BLaER1 treated with 17β-estradiol and CSF1 and Interleukin-3, amounts not matched to agents 10 nM and 100 nM (cell line): Measurements from ENCODE around the gene XPO4.

Source experiments
- H3K27ac ChIP-seq, 11 experiments: shearing (Covaris generic); formaldehyde crosslinking; 2 replicates each; pipeline ENCODE4 v1.8.1; 2022
- H3K27me3 ChIP-seq, 11 experiments: shearing (Covaris generic); formaldehyde crosslinking; 2 replicates each; pipeline ENCODE4 v1.8.1; 2022
- H3K36me3 ChIP-seq, 11 experiments: shearing (Covaris generic); formaldehyde crosslinking; 2 replicates each; pipeline ENCODE4 v1.8.1; 2022
- H3K4me1 ChIP-seq, 10 experiments: shearing (Covaris generic); formaldehyde crosslinking; 2 replicates each; pipeline ENCODE4 v1.8.1; 2022
- H3K4me2 ChIP-seq, 11 experiments: shearing (Covaris generic); formaldehyde crosslinking; 2 replicates each; pipeline ENCODE4 v1.8.1; 2022
- H3K4me3 ChIP-seq, 10 experiments: shearing (Covaris generic); formaldehyde crosslinking; 2 replicates each; pipeline ENCODE4 v1.8.1; 2022
- H3K9ac ChIP-seq, 11 experiments: shearing (Covaris generic); formaldehyde crosslinking; 2 replicates each; pipeline ENCODE4 v1.8.1; 2022
- H3K9me3 ChIP-seq, 11 experiments: shearing (Covaris generic); formaldehyde crosslinking; replicated peaks in 1 of 11; 2 replicates each; pipeline ENCODE4 v1.8.1; 2022
- H4K20me1 ChIP-seq, 11 experiments: shearing (Covaris generic); formaldehyde crosslinking; 2 replicates each; pipeline ENCODE4 v1.8.1; 2022
- Cebpa-rat ChIP-seq, 11 experiments: shearing (Covaris generic); IDR thresholded peaks; 2 replicates each; pipeline ENCODE4 v1.8.1; 2022

XPO4 gene

GRCh38 chr13:20775961-20776360 is 126.6 kb downstream of the XPO4 start:
- no peak for TF ChIP-seq Cebpa-rat (IDR thresholded peaks at IDR 0.05)
- H3K4me2 ChIP-seq = no peak overlapping the region
- H3K9ac ChIP-seq = no peak overlapping the region
- H3K36me3 ChIP-seq = peaks cover 3 to 48% (median 28%) of the 10 kb centered on the region in 11 experiments; a peak in 20 of 22 replicates
- H3K27ac ChIP-seq = no peak overlapping the region
- peaks cover 1 to 16% (median 9%) of the 10 kb centered on the region in 11 experiments; a peak in 19 of 22 replicates for H3K9me3 ChIP-seq
- H3K4me3 ChIP-seq = no peak overlapping the region
- no peaks in the 10 kb centered on the region for H3K27me3 ChIP-seq
- H3K4me1 ChIP-seq = peaks cover 8 to 14% (median 10%) of the 10 kb centered on the region in 10 experiments; a peak in 19 of 20 replicates
- H4K20me1 ChIP-seq = no peaks in the 10 kb centered on the region

GRCh38 chr13:20774746-20775145 is 127.8 kb downstream of the XPO4 start:
- H3K27ac ChIP-seq = peak overlapping the region in 2 of 11 experiments; percentile 92; a peak in 1 of 22 replicates
- no peaks in the 10 kb centered on the region for H3K27me3 ChIP-seq
- H3K4me1 ChIP-seq = peaks cover 8 to 14% (median 10%) of the 10 kb centered on the region in 10 experiments; a peak in 19 of 20 replicates
- H4K20me1 ChIP-seq = no peaks in the 10 kb centered on the region
- peaks cover 13 to 50% (median 36%) of the 10 kb centered on the region in 11 experiments; a peak in 21 of 22 replicates for H3K36me3 ChIP-seq
- no peak overlapping the region for H3K4me3 ChIP-seq
- TF ChIP-seq Cebpa-rat (IDR thresholded peaks at IDR 0.05) = no peak
- H3K9ac ChIP-seq = no peak overlapping the region
- H3K4me2 ChIP-seq = no peak overlapping the region
- H3K9me3 ChIP-seq = peaks cover 13 to 28% (median 21%) of the 10 kb centered on the region in 11 experiments; a peak in 21 of 22 replicates

GRCh38 chr13:20773194-20774080 is 129.1 kb downstream of the XPO4 start, which contains the start of gene EEF1AKMT1:
TSS of gene EEF1AKMT1 (minus strand) at chr13:20773961. CDS start at chr13:20757598, 16,363 bp downstream.
- H4K20me1 ChIP-seq = no peaks in the 10 kb centered on the region
- H3K36me3 ChIP-seq = peaks cover 25 to 52% (median 43%) of the 10 kb centered on the region in 11 experiments
- H3K4me1 ChIP-seq = peaks cover 8 to 20% (median 10%) of the 10 kb centered on the region in 10 experiments; a peak in 19 of 20 replicates
- peak within 1 kb of the TSS; percentile 74 to 95 (median 86) for H3K4me2 ChIP-seq
- H3K4me3 ChIP-seq = peak within 1 kb of the TSS; percentile 61 to 81 (median 68)
- H3K9me3 ChIP-seq = peaks cover 26 to 39% (median 34%) of the 10 kb centered on the region in 11 experiments
- peak within 1 kb of the TSS; percentile 87 to 99 (median 96) for H3K27ac ChIP-seq
- TF ChIP-seq Cebpa-rat (IDR thresholded peaks at IDR 0.05) = peak; percentile 68 to 95 (median 89); a peak in 21 of 22 replicates
- H3K27me3 ChIP-seq = no peaks in the 10 kb centered on the region
- H3K9ac ChIP-seq = peak within 1 kb of the TSS; percentile 87 to 97 (median 93)

GRCh38 chr13:20772401-20773131 is 130.0 kb downstream of the XPO4 start:
- Histone ChIP-seq H3K4me2 (peak overlapping the region; percentile 74 to 95 (median 86)), H3K9ac (peak overlapping the region; percentile 87 to 97 (median 93)), H3K27ac (peak overlapping the region; percentile 87 to 99 (median 96); a peak in 21 of 22 replicates), H3K4me3 (peak overlapping the region; percentile 61 to 81 (median 68)), H3K36me3 (peaks cover 29 to 58% (median 46%) of the 10 kb centered on the region in 11 experiments), H4K20me1 (no peaks in the 10 kb centered on the region), H3K4me1 (peaks cover 8 to 20% (median 10%) of the 10 kb centered on the region in 10 experiments; a peak in 19 of 20 replicates), H3K9me3 (peaks cover 35 to 48% (median 43%) of the 10 kb centered on the region in 11 experiments), H3K27me3 (no peaks in the 10 kb centered on the region)
- no peak for TF ChIP-seq Cebpa-rat (IDR thresholded peaks at IDR 0.05)

GRCh38 chr13:20769834-20770233 is 132.7 kb downstream of the XPO4 start:
- Histone ChIP-seq H3K36me3 (peaks cover 29 to 57% (median 45%) of the 10 kb centered on the region in 11 experiments), H3K4me1 (peaks cover 8 to 20% (median 10%) of the 10 kb centered on the region in 10 experiments; a peak in 19 of 20 replicates), H3K9me3 (peaks cover 43 to 62% (median 56%) of the 10 kb centered on the region in 11 experiments), H3K4me2 (no peak overlapping the region; a peak in 1 of 22 replicates), H3K4me3 (no peak overlapping the region), H3K27ac (no peak overlapping the region), H3K27me3 (no peaks in the 10 kb centered on the region), H3K9ac (no peak overlapping the region), H4K20me1 (no peaks in the 10 kb centered on the region)
- TF ChIP-seq Cebpa-rat (IDR thresholded peaks at IDR 0.05) = no peak

- peak overlapping the region in 3 of 11 experiments; percentile 18 to 28 (median 21); a peak in 3 of 22 replicates for H3K4me2 ChIP-seq
- peaks cover 43 to 62% (median 56%) of the 10 kb centered on the region in 11 experiments for H3K9me3 ChIP-seq
- no peaks in the 10 kb centered on the region for H3K27me3 ChIP-seq
- H4K20me1 ChIP-seq = no peaks in the 10 kb centered on the region
- H3K4me3 ChIP-seq = no peak overlapping the region
- peaks cover 29 to 57% (median 45%) of the 10 kb centered on the region in 11 experiments for H3K36me3 ChIP-seq
- peaks cover 8 to 20% (median 10%) of the 10 kb centered on the region in 10 experiments; a peak in 19 of 20 replicates for H3K4me1 ChIP-seq
- H3K27ac ChIP-seq = no peak overlapping the region
- TF ChIP-seq Cebpa-rat (IDR thresholded peaks at IDR 0.05) = no peak
- no peak overlapping the region for H3K9ac ChIP-seq
These were observed 133.5 kb downstream of the XPO4 start for GRCh38 chr13:20769091-20769490.

GRCh38 chr13:20767309-20767943 is 135.1 kb downstream of the XPO4 start:
- Histone ChIP-seq H4K20me1 (no peaks in the 10 kb centered on the region), H3K9ac (no peak overlapping the region), H3K9me3 (peaks cover 43 to 61% (median 56%) of the 10 kb centered on the region in 11 experiments), H3K27ac (no peak overlapping the region), H3K4me1 (peaks cover 2 to 10% (median 4%) of the 10 kb centered on the region in 10 experiments; a peak in 19 of 20 replicates), H3K36me3 (peaks cover 29 to 56% (median 45%) of the 10 kb centered on the region in 11 experiments), H3K4me3 (no peak overlapping the region), H3K4me2 (no peak overlapping the region), H3K27me3 (no peaks in the 10 kb centered on the region)
- TF ChIP-seq Cebpa-rat (IDR thresholded peaks at IDR 0.05) = no peak

- H3K27me3 ChIP-seq = no peaks in the 10 kb centered on the region
- H3K4me1 ChIP-seq = no peaks in the 10 kb centered on the region
- TF ChIP-seq Cebpa-rat (IDR thresholded peaks at IDR 0.05) = no peak
- no peak overlapping the region for H3K27ac ChIP-seq
- H3K36me3 ChIP-seq = peaks cover 15 to 32% (median 18%) of the 10 kb centered on the region in 11 experiments
- H3K4me3 ChIP-seq = no peak overlapping the region
- H3K9me3 ChIP-seq = peaks cover 32 to 45% (median 41%) of the 10 kb centered on the region in 11 experiments
- no peaks in the 10 kb centered on the region for H4K20me1 ChIP-seq
- H3K4me2 ChIP-seq = no peak overlapping the region
- no peak overlapping the region for H3K9ac ChIP-seq
These were observed 141.7 kb downstream of the XPO4 start for GRCh38 chr13:20760872-20761271.
